Measurements from ENCODE around the gene MFSD2A. TPM values are rescaled to one million over a fixed set of nuclear protein-coding genes. Genes with fewer than 3 reads are reported as not detected.

Gene MFSD2A
- total RNA-seq, 1 experiment from 2014 or later = 8.0 TPM

GRCh38 chr1:39940253-39940652 lies 14.7 kb upstream of the MFSD2A start:
- RAD21 ChIA-PET (ENCODE audit: low non-redundant PET in 1 of 2, low total read pairs in 2 of 2, uncharacterized antibody in 2 of 2, unreplicated experiment in 2 of 2) = no interaction called here
- POLR2A ChIA-PET = interaction anchor here (1.4 kb wide), 1 partner anchor 18 kb away, joined by 3 read pairs; no protein-coding TSS in a partner anchor
- no peak overlapping the region for H2AFZ ChIP-seq (ENCODE audit: low read depth, low read length, poor library complexity, severe bottlenecking)
- no peak for DNase-seq (ENCODE audit: low read depth, low spot score)
- H3K36me3 ChIP-seq (ENCODE audit: control insufficient read depth in 1 of 2, insufficient read depth in 2 of 2, low read length in 2 of 2) = no peaks in the 10 kb centered on the region
- no peak overlapping the region for H3K4me3 ChIP-seq (replicated peaks in 1 of 2; ENCODE audit: low read depth in 1 of 2, low read length in 2 of 2)
- ATAC-seq = no peak
- BruUV-seq (replicated peaks) = no TSS peak
- no peaks in the 10 kb centered on the region for H3K4me1 ChIP-seq (ENCODE audit: control insufficient read depth in 1 of 2, insufficient read depth in 2 of 2, low read length in 2 of 2)
- intact Hi-C loops (cut with micrococcal nuclease) = no loop called here
- H3K9me2 ChIP-seq (ENCODE audit: insufficient read depth) = no peaks in the 10 kb centered on the region
- CTCF ChIA-PET = interaction anchor here (0.7 kb wide), 1 partner anchor 21 kb away, joined by 3 read pairs; no protein-coding TSS in a partner anchor
- no peaks in the 10 kb centered on the region for H3K27me3 ChIP-seq (ENCODE audit: insufficient read depth, low read length)
- no peak for TF ChIP-seq YY1 (IDR thresholded peaks at IDR 0.05; ENCODE audit: extremely low read depth, insufficient replicate concordance, low read depth, low read length)
- no peak for TF ChIP-seq CTCF (IDR thresholded peaks at IDR 0.05 in 2 of 3, conservative IDR thresholded peaks at IDR 0.05 in 1 of 3; ENCODE audit: borderline replicate concordance in 1 of 3, insufficient read depth in 1 of 3, low read depth in 2 of 3, low read length in 2 of 3)
- TF ChIP-seq JUND (IDR thresholded peaks at IDR 0.05) = no peak
- no peak for TF ChIP-seq EZH2 (IDR thresholded peaks at IDR 0.05)
- TF ChIP-seq SIN3A (IDR thresholded peaks at IDR 0.05; ENCODE audit: low read depth) = no peak
- no peak for TF ChIP-seq MAX (IDR thresholded peaks at IDR 0.05)
- TF ChIP-seq POLR2AphosphoS5 (IDR thresholded peaks at IDR 0.05; ENCODE audit: low read depth, low read length) = no peak
- no peak for TF ChIP-seq EGR1 (IDR thresholded peaks at IDR 0.05; ENCODE audit: low read depth)
- no peak for TF ChIP-seq POLR2A (IDR thresholded peaks at IDR 0.05; ENCODE audit: borderline replicate concordance, extremely low read depth, insufficient read depth, insufficient read length)
- no peak for TF ChIP-seq SRF (IDR thresholded peaks at IDR 0.05; ENCODE audit: low read depth)
- TF ChIP-seq RAD21 (IDR thresholded peaks at IDR 0.05; ENCODE audit: low read depth) = no peak
- no peak for TF ChIP-seq CBX3 (IDR thresholded peaks at IDR 0.05; ENCODE audit: low read depth)
- no peak for TF ChIP-seq ELF1 (IDR thresholded peaks at IDR 0.05; ENCODE audit: borderline replicate concordance, low read depth)
- TF ChIP-seq TCF7L2 (IDR thresholded peaks at IDR 0.05; ENCODE audit: borderline replicate concordance, extremely low read depth, insufficient read depth, insufficient read length) = no peak
- TF ChIP-seq FOSL1 (IDR thresholded peaks at IDR 0.05; ENCODE audit: low read depth) = no peak
- TF ChIP-seq EZH2phosphoT487 (IDR thresholded peaks at IDR 0.05; ENCODE audit: borderline replicate concordance) = no peak
- TF ChIP-seq CEBPB (IDR thresholded peaks at IDR 0.05; ENCODE audit: low read depth) = no peak
- no peak for TF ChIP-seq ZBTB33 (IDR thresholded peaks at IDR 0.05; ENCODE audit: extremely low read depth, insufficient replicate concordance, low read length)
- TF ChIP-seq ZFX (IDR thresholded peaks at IDR 0.05) = no peak
- no peak for TF ChIP-seq REST (IDR thresholded peaks at IDR 0.05; ENCODE audit: low read depth)
- H3K27ac ChIP-seq (ENCODE audit: low read depth, low read length) = no peak overlapping the region
- no peak overlapping the region for H3K4me2 ChIP-seq (ENCODE audit: low read length)
- no peaks in the 10 kb centered on the region for H4K20me1 ChIP-seq (ENCODE audit: insufficient read depth)
- no peaks in the 10 kb centered on the region for H3K9me3 ChIP-seq (ENCODE audit: control insufficient read depth in 1 of 2, insufficient read depth in 1 of 2, low read depth in 1 of 2, low read length in 2 of 2)
- H3K9ac ChIP-seq (ENCODE audit: low read length) = no peak overlapping the region
- H3K79me2 ChIP-seq (ENCODE audit: insufficient read depth, low read length) = no peaks in the 10 kb centered on the region
